ENCODE data around the gene VPS16.

DNA sequence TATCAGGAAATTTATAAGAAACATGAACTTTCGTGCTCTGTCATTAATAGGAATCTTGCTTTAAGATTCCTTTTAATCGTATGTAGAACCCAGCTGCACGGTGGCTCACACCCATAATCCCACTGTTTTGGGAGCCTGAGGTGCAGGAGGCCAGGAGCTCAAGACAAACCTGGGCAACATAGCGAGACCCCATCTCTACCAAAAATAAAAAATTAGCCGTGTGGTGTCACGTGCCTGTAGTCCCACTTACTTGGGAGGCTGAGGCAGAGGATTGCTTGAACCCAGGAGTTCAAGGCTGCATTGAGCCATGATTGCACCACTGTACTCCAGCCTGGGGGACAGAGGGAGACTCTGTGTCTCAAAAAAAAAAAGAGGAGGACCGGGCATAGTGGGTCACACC, 40.1 kb downstream of the VPS16 start:
- TF ChIP-seq, protein P1, sequence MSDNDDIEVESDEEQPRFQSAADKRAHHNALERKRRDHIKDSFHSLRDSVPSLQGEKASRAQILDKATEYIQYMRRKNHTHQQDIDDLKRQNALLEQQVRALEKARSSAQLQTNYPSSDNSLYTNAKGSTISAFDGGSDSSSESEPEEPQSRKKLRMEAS (IDR thresholded peaks at IDR 0.05): no peak
- TF ChIP-seq POLR2AphosphoS5 (IDR thresholded peaks at IDR 0.05; ENCODE audit: low read depth, low read length): no peak
- TF ChIP-seq, protein P2, sequence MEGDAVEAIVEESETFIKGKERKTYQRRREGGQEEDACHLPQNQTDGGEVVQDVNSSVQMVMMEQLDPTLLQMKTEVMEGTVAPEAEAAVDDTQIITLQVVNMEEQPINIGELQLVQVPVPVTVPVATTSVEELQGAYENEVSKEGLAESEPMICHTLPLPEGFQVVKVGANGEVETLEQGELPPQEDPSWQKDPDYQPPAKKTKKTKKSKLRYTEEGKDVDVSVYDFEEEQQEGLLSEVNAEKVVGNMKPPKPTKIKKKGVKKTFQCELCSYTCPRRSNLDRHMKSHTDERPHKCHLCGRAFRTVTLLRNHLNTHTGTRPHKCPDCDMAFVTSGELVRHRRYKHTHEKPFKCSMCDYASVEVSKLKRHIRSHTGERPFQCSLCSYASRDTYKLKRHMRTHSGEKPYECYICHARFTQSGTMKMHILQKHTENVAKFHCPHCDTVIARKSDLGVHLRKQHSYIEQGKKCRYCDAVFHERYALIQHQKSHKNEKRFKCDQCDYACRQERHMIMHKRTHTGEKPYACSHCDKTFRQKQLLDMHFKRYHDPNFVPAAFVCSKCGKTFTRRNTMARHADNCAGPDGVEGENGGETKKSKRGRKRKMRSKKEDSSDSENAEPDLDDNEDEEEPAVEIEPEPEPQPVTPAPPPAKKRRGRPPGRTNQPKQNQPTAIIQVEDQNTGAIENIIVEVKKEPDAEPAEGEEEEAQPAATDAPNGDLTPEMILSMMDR (IDR thresholded peaks at IDR 0.05 in 2 of 3, conservative IDR thresholded peaks at IDR 0.05 in 1 of 3; ENCODE audit: borderline replicate concordance in 1 of 3, insufficient read depth in 1 of 3, low read depth in 2 of 3, low read length in 2 of 3): no peak
- no peak for TF ChIP-seq POLR2A (IDR thresholded peaks at IDR 0.05; ENCODE audit: borderline replicate concordance, extremely low read depth, insufficient read depth, insufficient read length)
- no peak for TF ChIP-seq SIN3A (IDR thresholded peaks at IDR 0.05; ENCODE audit: low read depth)
- TF ChIP-seq, protein P3, sequence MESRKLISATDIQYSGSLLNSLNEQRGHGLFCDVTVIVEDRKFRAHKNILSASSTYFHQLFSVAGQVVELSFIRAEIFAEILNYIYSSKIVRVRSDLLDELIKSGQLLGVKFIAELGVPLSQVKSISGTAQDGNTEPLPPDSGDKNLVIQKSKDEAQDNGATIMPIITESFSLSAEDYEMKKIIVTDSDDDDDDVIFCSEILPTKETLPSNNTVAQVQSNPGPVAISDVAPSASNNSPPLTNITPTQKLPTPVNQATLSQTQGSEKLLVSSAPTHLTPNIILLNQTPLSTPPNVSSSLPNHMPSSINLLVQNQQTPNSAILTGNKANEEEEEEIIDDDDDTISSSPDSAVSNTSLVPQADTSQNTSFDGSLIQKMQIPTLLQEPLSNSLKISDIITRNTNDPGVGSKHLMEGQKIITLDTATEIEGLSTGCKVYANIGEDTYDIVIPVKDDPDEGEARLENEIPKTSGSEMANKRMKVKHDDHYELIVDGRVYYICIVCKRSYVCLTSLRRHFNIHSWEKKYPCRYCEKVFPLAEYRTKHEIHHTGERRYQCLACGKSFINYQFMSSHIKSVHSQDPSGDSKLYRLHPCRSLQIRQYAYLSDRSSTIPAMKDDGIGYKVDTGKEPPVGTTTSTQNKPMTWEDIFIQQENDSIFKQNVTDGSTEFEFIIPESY (IDR thresholded peaks at IDR 0.05; ENCODE audit: extremely low read depth, insufficient replicate concordance, low read length): no peak
- TF ChIP-seq CEBPB (IDR thresholded peaks at IDR 0.05; ENCODE audit: low read depth): no peak
- TF ChIP-seq ZFX (IDR thresholded peaks at IDR 0.05): no peak
- TF ChIP-seq RAD21 (IDR thresholded peaks at IDR 0.05; ENCODE audit: low read depth): no peak
- no peak for TF ChIP-seq EZH2 (IDR thresholded peaks at IDR 0.05)
- no peak for TF ChIP-seq YY1 (IDR thresholded peaks at IDR 0.05; ENCODE audit: extremely low read depth, insufficient replicate concordance, low read depth, low read length)
- TF ChIP-seq SRF (IDR thresholded peaks at IDR 0.05; ENCODE audit: low read depth): no peak
- no peak for TF ChIP-seq ZNF274 (IDR thresholded peaks at IDR 0.05; ENCODE audit: low read depth, low read length)
